ENCODE results near the gene ALOX15.

- no peak for TF ChIP-seq EZH2 (IDR thresholded peaks at IDR 0.05; ENCODE audit: borderline replicate concordance, low read length)
- no peak for TF ChIP-seq CTCF (conservative IDR thresholded peaks at IDR 0.05 in 1 of 2, IDR thresholded peaks at IDR 0.05 in 1 of 2; ENCODE audit: extremely low read depth in 1 of 2, insufficient read depth in 1 of 2, low read depth in 1 of 2, low read length in 2 of 2)
Observed at GRCh38 chr17:4607773-4608187, 33.7 kb downstream of the ALOX15 start.
